ENCODE measurements around the gene CBLL2.
"Not testable (repeated sequence)": the region's sequence is repeated elsewhere in the genome, so short reads cannot be mapped to it uniquely, and the experiment has no call there.

The CBLL2 gene

GRCh38 chrX:22272613-22273012 lies at the start of gene CBLL2:
TSS of gene CBLL2 (plus strand) at chrX:22272913. CDS start at chrX:22272992, 79 bp downstream.
- no peak for DNase-seq

- DNase-seq, result no peak
Observed at GRCh38 chrX:22234380-22234779, 38.3 kb upstream of the CBLL2 start.

GRCh38 chrX:22237479-22237878 lies 35.2 kb upstream of the CBLL2 start:
- DNase-seq, result no peak

GRCh38 chrX:22246620-22247019 lies 26.1 kb upstream of the CBLL2 start:
- DNase-seq, result no peak

GRCh38 chrX:22247169-22247568 lies 25.5 kb upstream of the CBLL2 start:
- DNase-seq, result no peak

- no peak for DNase-seq
Observed at GRCh38 chrX:22248401-22248800, 24.3 kb upstream of the CBLL2 start.

GRCh38 chrX:22249371-22249770 lies 23.3 kb upstream of the CBLL2 start:
- DNase-seq, result no peak

GRCh38 chrX:22268706-22269105 lies 4.0 kb upstream of the CBLL2 start:
- peak; percentile 68 for DNase-seq

GRCh38 chrX:22273714-22274317 lies 1.1 kb downstream of the CBLL2 start:
- DNase-seq, result no peak

GRCh38 chrX:22276781-22277180 lies 4.1 kb downstream of the CBLL2 start:
- no peak for DNase-seq

- no peak for DNase-seq
Observed at GRCh38 chrX:22278375-22278774, 5.7 kb downstream of the CBLL2 start.

GRCh38 chrX:22289209-22289608 lies 16.5 kb downstream of the CBLL2 start:
- DNase-seq, result not testable (repeated sequence)

- DNase-seq, result no peak
Observed at GRCh38 chrX:22296871-22297270, 24.2 kb downstream of the CBLL2 start.

- peak; percentile 62 for DNase-seq
Observed at GRCh38 chrX:22300130-22300529, 27.4 kb downstream of the CBLL2 start.

- no peak for DNase-seq
Observed at GRCh38 chrX:22310779-22311178, 38.1 kb downstream of the CBLL2 start.

- DNase-seq, result no peak
Observed at GRCh38 chrX:22313766-22314165, 41.1 kb downstream of the CBLL2 start.

- no peak for DNase-seq
Observed at GRCh38 chrX:22314211-22314610, 41.5 kb downstream of the CBLL2 start.

- no peak for DNase-seq
Observed at GRCh38 chrX:22314692-22315091, 42.0 kb downstream of the CBLL2 start.

- no peak for DNase-seq
Observed at GRCh38 chrX:22315151-22315550, 42.4 kb downstream of the CBLL2 start.

- DNase-seq, result no peak
Observed at GRCh38 chrX:22320236-22320873, 47.6 kb downstream of the CBLL2 start.

GRCh38 chrX:22323541-22323940 lies 50.8 kb downstream of the CBLL2 start:
- DNase-seq, result no peak
